ENCODE data around the gene ABHD10.
A peak's percentile ranks its signal among the peaks of the same experiment; 100 is the strongest.

The ABHD10 gene

DNA sequence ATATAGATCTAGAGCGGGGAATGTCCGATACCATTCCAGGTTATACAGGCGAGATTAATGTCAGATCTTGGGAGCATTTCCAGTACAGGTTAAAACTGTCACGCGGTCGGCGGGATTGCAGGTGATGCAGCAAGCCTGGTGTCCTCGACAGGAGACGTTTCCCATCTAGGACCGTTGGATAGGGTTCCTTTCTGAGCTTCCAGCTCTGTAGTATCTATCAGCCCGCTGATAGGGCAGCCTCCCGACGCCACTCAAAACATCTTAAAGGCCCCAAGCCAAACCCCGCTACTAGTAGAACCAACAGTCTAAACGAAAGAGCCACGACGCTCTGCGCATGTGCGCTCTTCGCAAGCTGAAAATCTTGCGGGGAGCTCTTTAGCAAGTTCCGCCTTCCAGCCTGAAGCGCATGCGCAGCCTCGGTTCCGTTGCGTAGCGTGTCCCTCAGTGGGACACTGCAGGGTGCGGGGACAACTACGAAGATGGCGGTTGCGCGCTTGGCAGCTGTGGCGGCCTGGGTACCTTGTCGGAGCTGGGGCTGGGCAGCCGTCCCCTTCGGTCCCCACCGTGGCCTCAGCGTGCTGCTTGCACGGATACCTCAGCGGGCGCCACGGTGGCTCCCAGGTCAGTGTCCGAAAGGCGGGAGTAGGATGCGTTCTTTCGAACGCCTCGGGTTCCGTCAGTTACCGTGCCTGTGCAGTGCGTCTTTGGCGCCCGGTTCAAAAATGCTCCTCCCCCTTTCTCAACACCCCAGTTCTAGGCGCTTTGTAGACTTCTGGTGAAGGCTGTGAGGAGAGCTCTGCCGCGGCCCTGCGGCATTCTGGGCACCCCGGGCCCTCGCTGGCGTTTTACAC lies at the start of gene ABHD10:
Gene ABHD10, plus strand, starts transcription at position 444 of the 851 bp plus-strand sequence. Its CDS starts 36 bp downstream, at position 480.
- DNase-seq, result peak; percentile 80 to 97 (median 94)

DNA sequence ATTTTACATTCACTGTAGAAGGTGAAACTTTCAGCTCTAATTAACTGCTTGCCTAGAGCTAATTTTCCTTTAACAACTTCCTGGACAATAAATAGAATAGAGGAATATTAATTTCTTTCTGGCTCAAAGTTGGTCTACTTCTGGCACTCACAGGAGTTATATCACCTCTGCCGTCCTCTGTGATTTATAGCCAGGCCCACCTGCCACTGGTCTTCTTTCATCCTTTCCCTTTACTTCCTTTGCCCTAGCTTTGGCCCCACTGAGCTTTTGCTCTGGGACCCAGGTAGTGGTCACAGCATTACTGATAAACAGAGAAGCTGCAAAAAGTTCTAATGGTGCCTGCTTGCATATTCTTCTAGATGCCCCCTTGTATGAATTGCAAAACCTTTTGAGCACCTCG lies 49.3 kb upstream of the ABHD10 start:
- DNase-seq, result no peak

DNA sequence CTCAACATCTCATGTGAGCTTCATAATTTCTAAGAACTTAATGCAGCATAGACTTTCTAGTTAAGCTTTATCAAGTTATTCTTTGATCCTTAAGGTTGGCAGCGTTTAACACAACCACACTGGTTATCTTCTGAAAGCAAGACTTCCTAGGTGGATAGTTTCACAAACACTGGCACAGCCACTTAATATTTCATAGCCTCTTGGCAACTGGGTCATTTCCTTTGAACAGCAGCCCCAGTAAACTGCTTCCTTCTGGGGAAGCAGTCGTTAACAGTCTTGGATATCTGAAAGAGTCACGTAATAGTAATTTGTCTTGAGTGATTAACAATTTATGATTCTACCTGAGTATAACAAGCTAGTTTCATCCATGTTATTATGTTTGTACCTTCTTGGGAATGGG lies 45.9 kb upstream of the ABHD10 start:
- DNase-seq, result no peak

DNA sequence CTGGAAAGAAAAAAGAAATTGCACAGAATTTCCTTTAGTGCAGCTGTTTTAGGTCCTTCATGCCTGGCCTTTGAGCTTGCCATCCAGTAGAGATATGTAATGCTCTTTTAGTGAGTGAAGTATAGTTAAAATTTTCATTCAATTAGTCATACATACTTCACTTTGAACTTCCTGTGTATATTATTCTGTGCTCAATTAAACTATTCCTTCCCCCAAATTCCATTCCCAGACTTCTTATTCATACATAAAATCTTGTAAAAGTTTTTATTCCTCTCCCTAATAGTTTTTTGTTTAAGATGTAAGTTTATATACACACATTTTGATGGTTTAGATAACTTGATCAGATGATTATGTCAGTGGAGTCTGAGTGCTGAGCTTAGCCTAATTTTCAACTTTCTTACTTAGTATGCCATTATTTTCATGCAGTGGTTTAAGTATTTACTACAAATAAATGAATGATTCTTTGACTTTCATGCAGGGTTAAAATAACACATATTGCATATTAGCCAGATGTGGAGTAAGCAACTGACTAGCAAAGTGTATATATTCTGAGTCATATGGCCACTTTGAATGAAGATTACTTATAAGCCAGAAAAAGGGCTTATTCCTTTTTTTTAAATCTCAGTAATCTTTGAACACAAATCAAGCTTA lies 42.5 kb upstream of the ABHD10 start:
- no peak for DNase-seq

DNA sequence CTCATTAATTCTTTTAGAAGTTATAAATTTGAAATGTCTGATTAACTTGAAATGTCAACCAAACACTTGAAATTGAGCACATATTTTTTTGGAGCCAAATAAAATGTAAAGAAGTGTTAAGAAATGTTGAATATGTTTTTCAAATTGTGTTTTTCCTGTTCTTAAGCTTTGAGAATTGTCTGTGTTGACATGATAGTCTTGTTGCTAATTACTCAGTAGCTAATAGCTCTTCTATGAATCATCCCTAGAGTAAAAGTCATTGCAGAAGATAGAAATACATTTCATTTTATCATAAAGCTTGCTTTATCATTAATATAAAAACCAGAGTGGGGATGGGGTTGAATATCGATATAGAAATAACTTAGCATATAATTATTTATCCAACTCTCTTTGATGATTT lies 41.9 kb upstream of the ABHD10 start:
- DNase-seq, result no peak

DNA sequence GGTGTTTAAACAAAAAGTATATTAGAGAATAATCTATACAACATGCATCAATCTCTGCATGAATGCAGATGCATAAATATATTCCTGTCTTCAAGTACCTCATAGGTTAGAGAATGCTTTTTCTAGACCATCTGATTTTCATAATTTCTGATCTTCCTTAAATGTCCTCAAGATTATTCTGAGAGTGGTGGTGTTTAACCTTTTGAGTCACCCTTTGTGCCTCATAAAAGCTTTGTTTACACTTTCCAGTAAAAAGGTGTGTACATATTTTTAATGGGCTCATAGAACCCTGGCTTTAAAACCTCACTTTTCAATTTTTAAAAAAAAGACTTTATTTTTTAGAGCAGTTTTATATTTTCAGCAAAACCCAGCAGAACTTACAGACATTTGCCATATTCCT lies 41.0 kb upstream of the ABHD10 start:
- DNase-seq, result no peak

DNA sequence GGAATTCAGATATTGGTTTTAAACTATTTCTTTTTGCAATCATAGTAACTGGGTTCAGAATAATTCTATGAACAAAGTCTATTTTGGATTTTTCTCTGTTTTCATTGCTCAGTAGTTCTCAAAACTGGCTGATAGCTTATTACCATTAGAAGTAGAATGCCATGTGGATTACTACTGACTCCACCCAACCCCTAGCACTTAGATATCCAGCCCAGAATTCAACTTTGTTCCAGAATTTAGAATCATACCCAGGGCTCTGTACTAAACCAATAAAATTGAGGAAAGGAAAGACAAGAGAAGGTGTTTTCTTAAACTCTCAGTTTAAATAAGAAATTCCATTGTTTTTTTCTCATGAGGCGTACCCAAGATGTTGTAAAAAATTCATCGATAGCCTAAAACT lies 39.0 kb upstream of the ABHD10 start:
- DNase-seq, result no peak

DNA sequence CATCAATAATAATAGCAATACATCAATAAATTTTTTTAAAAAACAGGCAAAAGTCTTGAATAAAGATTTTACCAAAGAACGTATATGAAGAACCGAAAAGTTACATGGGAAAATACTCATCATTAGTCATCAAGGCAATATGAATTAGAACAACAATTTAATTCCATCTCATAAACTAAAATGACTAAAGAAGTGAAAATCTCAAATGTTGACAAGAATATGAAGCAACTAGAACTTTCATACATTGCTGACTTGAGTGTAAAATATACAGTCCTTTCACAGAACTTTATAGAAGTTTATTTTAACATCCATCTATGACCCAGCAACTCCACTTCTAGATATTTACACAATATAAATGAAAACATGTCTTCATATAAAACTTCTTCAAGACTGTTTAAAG lies 35.3 kb upstream of the ABHD10 start:
- DNase-seq, result no peak

DNA sequence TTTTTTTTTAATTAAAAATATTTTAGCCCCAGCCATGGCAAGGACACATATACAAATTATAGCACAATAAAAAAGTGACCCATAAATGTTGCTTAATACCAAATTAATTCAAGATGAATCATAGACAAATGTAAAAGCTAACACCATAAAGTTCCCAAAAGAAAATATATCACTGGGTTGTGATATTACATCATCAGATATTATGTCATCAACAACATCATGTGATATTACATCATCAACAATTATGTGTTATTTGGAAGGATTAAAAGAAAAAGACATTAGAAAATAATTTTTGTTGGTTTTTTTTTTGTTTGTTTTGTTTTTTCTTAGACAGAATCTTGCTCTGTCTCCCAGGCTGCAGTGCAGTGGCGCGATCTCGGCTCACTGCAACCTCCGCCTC lies 34.5 kb upstream of the ABHD10 start:
- DNase-seq, result no peak

DNA sequence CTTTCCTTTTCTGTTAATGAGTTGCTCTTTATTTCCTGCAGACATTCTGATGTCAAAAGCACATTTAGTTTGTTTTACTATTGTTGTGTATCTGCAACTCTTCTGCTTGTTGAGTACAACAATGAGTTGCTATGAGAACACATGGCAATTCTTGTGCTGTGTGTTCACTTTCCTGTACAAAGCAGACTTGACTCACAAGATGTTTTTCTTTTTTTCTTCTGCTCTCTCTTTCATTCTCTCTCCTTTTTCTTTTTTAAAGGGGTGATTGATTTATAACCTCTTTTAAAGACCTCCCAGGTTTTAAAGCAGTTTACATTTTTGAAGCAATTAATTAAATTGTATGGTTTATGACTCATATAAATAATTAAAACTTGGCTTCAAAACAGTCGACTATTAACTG lies 31.6 kb upstream of the ABHD10 start:
- DNase-seq, result no peak

DNA sequence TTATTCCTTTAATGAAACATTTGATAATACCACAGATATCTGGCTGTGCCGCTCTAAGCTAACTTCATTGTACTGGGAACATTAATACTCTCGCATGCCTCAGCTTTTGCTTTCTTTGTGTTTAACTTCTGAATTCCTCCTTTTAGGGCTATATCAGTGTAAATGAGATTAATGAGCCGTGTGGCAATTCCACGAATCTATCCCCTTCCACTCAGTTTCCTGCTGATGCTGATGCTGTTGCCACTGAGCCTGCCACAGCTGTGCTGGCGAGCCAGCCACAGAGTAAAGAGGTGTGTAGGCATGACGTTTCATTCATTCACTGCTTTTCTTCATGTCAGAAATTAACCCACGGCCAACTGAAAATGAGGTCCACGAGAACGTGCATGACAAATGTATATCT lies 30.0 kb upstream of the ABHD10 start:
- DNase-seq, result no peak

DNA sequence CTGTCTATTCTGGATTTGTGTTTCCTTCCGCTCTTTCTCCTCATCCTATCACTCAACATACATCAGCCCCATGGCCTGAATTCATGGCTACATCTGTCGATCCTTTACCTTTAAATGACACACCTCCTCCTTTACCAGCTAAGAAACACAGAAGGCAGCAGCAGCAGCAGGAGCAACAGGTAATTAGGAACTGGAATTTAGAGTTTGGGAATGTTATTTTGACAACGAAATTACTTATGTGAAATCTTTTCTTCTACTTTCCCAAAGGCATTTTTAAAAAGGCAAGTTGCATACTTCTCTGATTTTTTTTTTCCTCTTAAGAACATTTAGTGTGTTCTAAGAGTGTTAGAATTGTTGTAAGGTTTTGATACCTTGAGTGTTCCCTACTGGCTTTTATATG lies 29.1 kb upstream of the ABHD10 start:
- no peak for DNase-seq

DNA sequence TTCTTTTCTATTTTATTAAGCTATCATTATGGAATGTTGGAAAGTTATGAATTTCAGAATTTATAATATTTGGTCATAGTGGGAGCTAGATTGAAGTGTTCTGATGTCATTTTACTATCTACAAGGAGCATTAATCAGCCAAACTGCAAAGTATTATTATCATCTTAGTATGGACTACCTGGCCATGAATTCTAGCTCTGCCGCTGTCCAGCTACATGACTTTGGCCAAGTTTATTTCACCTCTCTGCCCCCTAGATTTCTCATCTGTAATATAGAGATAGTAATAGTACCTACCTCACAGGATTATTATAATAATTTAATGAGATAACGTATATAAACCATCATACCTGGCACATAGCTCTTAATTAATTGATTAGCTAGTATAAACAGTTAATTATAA lies 27.8 kb upstream of the ABHD10 start:
- DNase-seq, result no peak

DNA sequence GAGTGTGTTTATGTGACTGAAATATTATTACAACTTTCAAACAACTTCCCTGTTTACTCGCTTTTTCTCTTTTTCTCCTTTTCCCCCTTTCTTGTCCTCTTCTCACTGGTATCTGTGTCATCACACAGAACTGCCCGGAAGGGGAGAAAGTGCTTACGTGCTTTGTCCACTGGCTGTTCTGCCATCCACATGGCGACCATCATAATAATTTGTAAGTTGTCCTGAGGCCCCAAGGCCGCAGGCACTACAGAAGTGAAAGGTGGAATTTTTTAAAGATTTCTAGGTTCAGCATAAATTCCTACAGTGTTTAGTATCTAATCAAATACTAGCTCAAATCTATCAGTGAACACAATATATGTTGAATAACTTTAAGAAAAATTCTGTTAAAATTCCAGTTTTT lies 26.7 kb upstream of the ABHD10 start:
- no peak for DNase-seq

DNA sequence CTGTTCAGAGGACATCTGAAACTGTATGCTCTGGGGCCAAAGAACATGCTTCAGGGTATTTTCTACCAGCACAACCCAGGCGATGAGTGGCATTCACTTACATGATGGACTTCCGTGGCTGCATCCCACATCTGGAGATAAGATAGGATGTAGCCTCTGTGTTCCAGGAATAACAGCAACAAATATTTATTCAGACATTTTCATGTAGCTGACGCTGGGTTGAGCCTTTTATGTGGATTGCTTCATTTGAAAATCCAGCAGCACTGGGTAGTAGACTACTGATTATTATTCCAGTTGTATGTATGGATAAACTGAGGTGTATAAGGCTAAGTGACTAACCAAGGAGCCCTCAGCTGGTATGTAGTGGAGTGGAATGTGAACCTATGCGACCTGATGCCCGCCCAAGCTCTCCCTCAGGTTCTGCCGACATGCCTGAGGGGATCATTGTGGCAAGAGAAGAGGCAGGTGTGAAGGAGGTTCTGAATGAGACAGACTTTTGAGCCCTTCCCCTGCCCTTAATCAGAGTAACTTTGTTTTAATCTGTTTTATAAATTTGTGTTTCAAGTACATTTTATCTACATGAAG lies 25.9 kb upstream of the ABHD10 start:
- DNase-seq, result no peak

DNA sequence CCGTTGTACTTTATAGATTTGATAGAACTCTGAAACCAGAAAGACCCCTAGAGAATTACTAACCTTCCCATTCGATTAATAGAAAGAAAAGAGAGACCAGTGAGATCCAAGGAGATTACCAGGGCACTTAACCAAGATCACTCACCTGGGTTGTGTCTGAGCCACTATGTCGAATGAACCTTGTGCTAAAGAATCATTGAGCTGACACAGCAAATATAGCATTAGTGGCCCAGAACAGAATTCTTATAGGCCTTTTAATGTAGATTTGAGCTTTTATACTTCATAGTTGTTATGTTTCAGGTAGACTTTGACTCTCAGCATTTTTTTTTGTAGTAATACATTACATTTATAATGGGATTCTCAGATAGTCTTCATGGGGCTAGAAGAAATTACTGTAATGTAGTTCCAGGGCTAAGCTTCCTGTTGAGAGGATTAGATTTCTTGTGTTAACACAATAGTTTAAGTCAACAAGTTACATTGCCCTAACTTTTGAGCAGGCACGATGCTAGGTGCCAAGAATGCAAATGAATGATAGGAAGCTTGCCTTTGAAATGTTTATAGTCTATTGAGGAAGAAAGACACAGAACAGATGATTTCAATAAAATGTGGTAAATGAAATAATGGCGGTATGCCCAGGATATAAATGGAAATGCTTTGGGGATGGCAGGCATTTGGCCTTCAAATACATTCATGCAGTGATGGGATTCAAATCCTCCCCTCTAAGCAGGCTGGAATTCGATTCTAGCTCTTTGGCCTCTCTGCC lies 24.4 kb upstream of the ABHD10 start:
- no peak for DNase-seq

DNA sequence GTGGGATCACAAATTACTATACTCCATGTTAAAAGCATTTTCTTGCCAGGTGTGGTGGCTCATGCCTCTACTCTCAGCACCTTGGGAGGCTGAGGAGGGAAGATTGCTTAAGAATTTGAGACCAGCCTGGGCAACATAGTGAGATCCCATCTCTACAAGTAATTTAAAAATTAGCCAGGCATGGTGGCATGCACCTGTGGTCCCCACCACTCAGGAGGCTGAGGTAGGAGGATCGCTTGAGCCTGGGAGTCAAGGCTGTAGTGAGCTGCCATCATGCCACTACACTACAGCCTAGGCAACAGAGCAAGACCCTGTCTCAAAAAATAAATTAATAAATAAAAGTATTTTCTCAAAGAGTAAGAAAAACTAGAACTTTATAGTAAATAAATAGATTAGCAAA lies 22.9 kb upstream of the ABHD10 start:
- DNase-seq, result no peak

DNA sequence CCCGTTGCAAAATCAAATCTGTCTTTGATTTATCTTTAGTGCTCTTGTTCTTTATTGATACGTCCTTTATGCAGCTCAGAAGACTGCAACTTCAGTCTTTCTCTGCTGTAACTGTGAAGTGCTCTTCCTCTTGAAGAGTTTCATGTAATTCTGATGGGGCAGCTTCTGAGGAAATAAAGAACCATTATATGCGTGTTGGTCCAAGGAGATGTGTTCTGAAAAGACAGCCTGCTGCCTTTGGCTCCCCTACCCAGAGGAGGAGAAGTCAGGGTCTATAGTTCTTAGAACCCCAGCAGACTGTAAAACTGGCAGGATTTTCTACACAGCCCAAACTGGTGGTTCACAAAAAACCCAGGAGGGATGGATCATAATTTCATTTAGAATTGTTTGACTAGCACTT lies 22.4 kb upstream of the ABHD10 start:
- no peak for DNase-seq

DNA sequence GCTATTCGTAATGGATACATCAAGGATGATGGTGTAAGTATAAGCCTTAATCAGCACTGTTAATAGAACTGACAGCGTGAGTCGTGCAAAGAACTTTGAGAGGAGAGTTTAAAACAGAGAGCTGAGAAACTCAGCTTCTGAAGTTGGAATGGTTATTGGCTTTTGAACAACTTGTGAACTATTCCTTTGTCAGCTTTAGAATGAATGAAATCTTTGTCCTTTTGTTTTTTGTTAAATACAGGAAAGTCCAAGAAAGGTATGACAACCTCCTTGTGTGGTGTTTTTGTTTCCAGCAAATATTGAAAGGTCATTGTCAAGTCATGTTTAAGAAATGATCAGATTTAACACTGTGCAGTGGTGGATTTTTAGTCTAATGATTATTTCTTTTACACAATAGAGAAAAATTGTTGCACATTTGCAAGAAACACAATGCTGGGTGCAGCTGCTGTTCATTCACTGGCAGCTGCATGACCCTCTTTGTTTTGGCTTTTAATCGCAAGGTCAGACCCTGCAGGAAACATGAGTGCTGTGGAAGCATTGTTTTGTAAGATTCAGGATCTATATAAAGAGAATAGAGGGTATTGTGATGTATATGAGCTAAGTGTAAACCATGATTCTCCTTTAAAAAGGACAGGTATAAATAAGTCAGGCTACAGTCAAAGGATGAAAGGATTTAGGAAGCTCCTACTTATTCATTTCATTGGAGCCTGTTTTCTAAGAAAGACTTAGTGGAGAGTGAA lies 21.7 kb upstream of the ABHD10 start:
- DNase-seq, result no peak

DNA sequence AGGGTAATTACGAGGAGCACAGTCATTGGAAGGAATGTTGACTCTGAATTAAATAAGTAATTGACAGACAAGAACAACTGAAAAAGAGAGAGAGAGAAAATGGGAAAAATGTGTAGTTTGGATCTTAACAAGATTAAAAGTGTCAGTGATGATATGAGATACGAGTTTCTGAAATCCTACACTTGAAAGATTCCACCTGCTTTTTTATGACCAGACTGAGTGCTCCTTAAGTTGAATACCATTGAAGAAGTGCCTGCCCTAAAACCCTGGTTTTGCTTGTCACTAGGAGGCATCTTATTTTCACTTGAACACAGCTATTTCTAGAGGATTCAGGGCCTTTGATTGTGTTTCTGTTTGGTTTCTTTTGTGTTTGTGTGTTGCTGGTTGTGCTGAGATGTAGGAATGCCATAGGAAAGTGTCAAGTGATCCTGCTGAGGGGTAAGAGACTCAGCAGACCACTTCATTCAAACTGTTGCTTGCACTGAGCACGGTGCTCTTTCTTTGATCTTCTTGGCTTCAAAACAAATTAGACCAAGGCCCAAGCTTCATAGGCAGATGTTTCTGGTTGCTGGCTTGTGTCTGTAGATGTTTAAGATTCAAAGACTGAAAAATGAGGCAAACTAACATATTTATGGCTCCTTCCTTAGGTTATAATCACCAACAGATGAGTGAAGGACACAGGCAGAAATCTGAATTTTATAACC lies 17.2 kb upstream of the ABHD10 start:
- DNase-seq, result no peak

DNA sequence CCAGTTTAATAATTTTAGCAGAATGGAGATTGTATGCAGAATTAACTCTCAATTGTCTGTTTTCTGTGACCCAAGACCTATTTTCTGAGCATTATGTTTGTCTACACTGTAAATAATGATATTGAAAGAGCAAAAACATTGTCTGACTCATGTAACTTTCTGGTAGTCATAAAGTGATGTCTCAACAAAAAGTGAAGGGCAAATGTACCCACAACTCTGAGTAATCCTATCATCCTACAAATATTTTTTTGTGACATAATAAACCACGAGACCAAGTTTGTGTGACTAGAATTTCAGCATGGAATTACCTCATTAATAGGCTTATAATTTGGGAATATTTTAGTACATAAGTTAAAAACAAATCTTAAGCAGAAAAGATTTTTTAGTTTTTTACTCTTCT lies 15.4 kb upstream of the ABHD10 start:
- no peak for DNase-seq

DNA sequence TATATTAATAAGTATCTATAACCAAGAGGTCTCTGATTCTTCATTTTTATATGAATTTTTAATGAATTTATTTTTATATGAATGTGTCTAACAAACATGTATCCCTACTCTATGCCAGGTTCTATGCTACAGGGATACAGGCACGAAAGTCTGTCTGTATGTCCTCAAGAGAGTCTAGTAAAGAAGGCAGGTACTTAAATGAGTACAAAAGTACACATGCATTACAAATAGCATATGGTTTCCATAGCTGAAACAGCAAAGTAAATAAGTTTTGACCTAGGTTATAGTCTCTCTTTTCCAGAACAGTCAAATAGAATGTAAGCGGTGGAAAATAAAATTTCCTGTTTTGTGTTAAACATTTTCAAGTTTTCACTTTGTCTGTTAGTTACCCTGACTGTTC lies 13.3 kb upstream of the ABHD10 start:
- no peak for DNase-seq

Measured in C1 segment of cervical spinal cord (tissue), 14 donors.